Endothelial cell of umbilical vein (primary cell): ENCODE results near the gene MSH6. TPM values are rescaled to one million over a fixed set of nuclear protein-coding genes. Genes with fewer than 3 reads are reported as not detected.

Source experiments
- BruUV-seq: library from RNA; stranded (reverse); fragments of 400-500 nt; replicated peaks from 2 replicates; lab custom pipeline; 2021; lab: Mats Ljungman, UMichigan
- CTCF ChIA-PET: fragments of 300-600, 350-600 bp; sonication (Branson Sonifier 250); formaldehyde crosslinking; loops from one replicate; lab custom pipeline; 2021; ENCODE audit warnings: antibody characterized with exemption, inconsistent platforms; lab: Charles Lee
- POLR2A ChIA-PET: fragments of 300-600, 350-600 bp; sonication (Branson Sonifier 250); formaldehyde crosslinking; loops from one replicate; lab custom pipeline; 2021; ENCODE audit warnings: antibody characterized with exemption, inconsistent platforms; lab: Charles Lee
- DNase-seq: peaks from one replicate; pipeline ENCODE4 v3.0.0-alpha.2; 2011; ENCODE audit warnings: low read depth, low spot score
- FAIRE-seq: peaks from 2 replicates; lab custom pipeline; 2011; peaks lifted over from hg19 to GRCh38; lab: Jason Lieb, UNC
- H2AFZ ChIP-seq: 2 replicates; pipeline ENCODE4 v1.6.0; 2012; ENCODE audit warnings: low read depth, low read length, control low read depth, inconsistent platforms
- H3K27ac ChIP-seq: 2 replicates; pipeline ENCODE4 v1.5.1; 2011; ENCODE audit warnings: low read depth, mild to moderate bottlenecking, control low read depth, low read length, moderate library complexity; ENCODE audit not compliant: insufficient read depth
- H3K27me3 ChIP-seq, 2 experiments: 2 replicates each; pipeline versions ENCODE4 v1.6.0 to v1.6.1; 2011; ENCODE audit warnings: low read length in 2 of 2, mixed read lengths in 1 of 2; ENCODE audit not compliant: control insufficient read depth in 2 of 2, insufficient read depth in 2 of 2
- H3K36me3 ChIP-seq, 2 experiments: 2 replicates in 1 of 2; 3 replicates in 1 of 2; pipeline ENCODE4 v1.5.1; 2011; ENCODE audit warnings: low read length in 2 of 2, mild to moderate bottlenecking in 1 of 2, moderate library complexity in 1 of 2; ENCODE audit not compliant: control insufficient read depth in 2 of 2, insufficient read depth in 2 of 2; ENCODE audit errors: extremely low read depth in 1 of 2
- H3K4me1 ChIP-seq: 3 replicates; pipeline ENCODE4 v1.5.1; 2011; ENCODE audit warnings: mild to moderate bottlenecking, low read length; ENCODE audit not compliant: control insufficient read depth, insufficient read depth; ENCODE audit errors: extremely low read depth
- H3K4me2 ChIP-seq: 2 replicates; pipeline ENCODE4 v1.6.1; 2011; ENCODE audit warnings: low read length, control low read depth, mixed read lengths; ENCODE audit not compliant: insufficient read depth
- H3K4me3 ChIP-seq, 3 experiments: fragments of 200-600 bp in 1 of 3; sonication (generic), shearing (Covaris generic) in 1 of 3; replicated peaks in 1 of 3; 2 replicates each; pipeline ENCODE4 v1.5.1; 2011 to 2016; ENCODE audit warnings: control low read depth in 3 of 3, low read length in 3 of 3, mild to moderate bottlenecking in 2 of 3, inconsistent platforms in 1 of 3, low read depth in 1 of 3, moderate library complexity in 1 of 3; ENCODE audit not compliant: insufficient read depth in 1 of 3
- H3K79me2 ChIP-seq: 2 replicates; pipeline ENCODE4 v1.6.0; 2012; ENCODE audit warnings: low read length, inconsistent platforms; ENCODE audit not compliant: control insufficient read depth, insufficient read depth
- H3K9ac ChIP-seq: replicated peaks from 2 replicates; pipeline ENCODE3; 2011; ENCODE audit warnings: low read length, control low read depth; ENCODE audit not compliant: insufficient read depth; ENCODE audit errors: extremely low read depth
- H3K9me1 ChIP-seq: replicated peaks from 3 replicates; pipeline ENCODE4 v1.6.0; 2011; ENCODE audit warnings: mild to moderate bottlenecking, low read length; ENCODE audit not compliant: control insufficient read depth, insufficient read depth; ENCODE audit errors: extremely low read depth
- H3K9me3 ChIP-seq: replicated peaks from 2 replicates; pipeline ENCODE4 v1.5.1; 2012; ENCODE audit warnings: low read length, inconsistent platforms; ENCODE audit not compliant: control insufficient read depth, insufficient read depth
- H4K20me1 ChIP-seq: replicated peaks from 2 replicates; pipeline ENCODE3; 2011; ENCODE audit warnings: mild to moderate bottlenecking, low read length; ENCODE audit not compliant: control insufficient read depth, insufficient read depth; ENCODE audit errors: extremely low read depth
- EZH2 ChIP-seq: IDR thresholded peaks from 2 replicates; pipeline ENCODE4 v1.6.1; 2012; ENCODE audit warnings: borderline replicate concordance, low read depth, mild to moderate bottlenecking, moderate library complexity, low read length, inconsistent platforms; ENCODE audit not compliant: severe bottlenecking
- FOS ChIP-seq: IDR thresholded peaks from 2 replicates; pipeline ENCODE4 v1.6.1; 2011; ENCODE audit warnings: mild to moderate bottlenecking, low read length, moderate library complexity, borderline replicate concordance; ENCODE audit not compliant: insufficient read depth
- GATA2 ChIP-seq: IDR thresholded peaks from 2 replicates; pipeline ENCODE4 v1.7.0; 2011; ENCODE audit warnings: low read depth, mild to moderate bottlenecking, moderate library complexity, mixed read lengths, low read length; ENCODE audit not compliant: insufficient read length, insufficient read depth
- JUN ChIP-seq: IDR thresholded peaks from 2 replicates; pipeline ENCODE4 v1.6.1; 2011; ENCODE audit warnings: borderline replicate concordance, low read depth; ENCODE audit not compliant: insufficient read length, insufficient read depth
- MYC ChIP-seq: IDR thresholded peaks from one replicate; pipeline ENCODE4 v1.6.1; 2011; ENCODE audit warnings: mild to moderate bottlenecking, low read depth, low read length
- POLR2A ChIP-seq: IDR thresholded peaks from 2 replicates; pipeline ENCODE4 v1.6.1; 2012; ENCODE audit warnings: low read depth, mild to moderate bottlenecking, control low read depth, low read length
- POLR2AphosphoS5 ChIP-seq: IDR thresholded peaks from 2 replicates; pipeline ENCODE4 v1.6.1; 2012; ENCODE audit warnings: low read depth, mild to moderate bottlenecking, control low read depth, low read length, moderate library complexity; ENCODE audit not compliant: insufficient read depth
- dilution Hi-C: fragments of 300-500 bp; cut with MboI; formaldehyde crosslinking; loops from one replicate; pipeline ENCODE4 v1.15.0; 2019; ENCODE audit warnings: low sequenced_read_pairs; ENCODE audit not compliant: extremely low pct_ligation_motif_present
- intact Hi-C: fragments of 100-400 bp; cut with micrococcal nuclease; formaldehyde crosslinking; loops from one replicate; pipeline ENCODE4 v1.10.0; 2022
- polyA plus RNA-seq, 4 experiments: library from polyadenylated mRNA; depleted of rRNA in 3 of 4; stranded (reverse) in 3 of 4; unstranded in 1 of 4; fragments of >200 nt; gene quantifications; 2 replicates each; pipeline versions ENCODE4 v1.2.1 to v1.2.3, GENCODE V29; 2011 to 2012; ENCODE audit warnings: missing spikeins in 1 of 4
- total RNA-seq: library from RNA; stranded (reverse); gene quantifications from 2 replicates; pipeline ENCODE4 v1.2.3, GENCODE V29; 2021
- TF ChIP-seq, protein P1 (sequence below), 2 donors: IDR thresholded peaks; 1 replicate in 1 of 2; 2 replicates in 1 of 2; pipeline ENCODE4 v1.5.1; 2011; ENCODE audit warnings: low read length in 2 of 2, mild to moderate bottlenecking in 2 of 2, moderate library complexity in 2 of 2, control low read depth in 1 of 2, inconsistent platforms in 1 of 2, low read depth in 1 of 2; ENCODE audit not compliant: insufficient read depth in 1 of 2; ENCODE audit errors: extremely low read depth in 1 of 2
- TF ChIP-seq, protein P2 (sequence below): IDR thresholded peaks from 2 replicates; pipeline ENCODE4 v1.6.1; 2011; ENCODE audit not compliant: insufficient read depth, insufficient read length

The MSH6 gene
- total and polyA plus RNA-seq, 2 donors (not counting 3 experiments of a cell fraction or from before 2014, with no cell fraction given), result 11.9 to 74.0 TPM

DNA sequence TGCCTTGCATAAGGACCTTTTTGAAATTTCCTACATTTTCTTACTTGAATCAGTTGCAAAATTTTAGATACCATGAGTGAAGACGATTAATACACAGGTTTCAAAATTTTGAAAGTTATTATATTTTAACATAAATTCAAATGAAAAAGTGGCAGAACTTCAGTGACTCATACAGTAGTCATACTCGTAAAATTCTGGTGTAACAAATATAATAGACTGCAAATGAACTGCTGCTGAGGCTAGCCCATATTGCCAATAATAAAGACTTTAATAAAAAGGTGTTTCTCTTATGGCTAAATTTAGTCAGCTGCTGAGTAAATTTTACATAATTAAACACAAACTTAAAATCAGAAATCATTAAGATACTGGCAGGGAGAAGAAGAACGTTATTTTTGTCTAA lies 36.9 kb downstream of the MSH6 start:
- ChIA-PET CTCF (no interaction called here), POLR2A (no interaction called here)
- no peak for DNase-seq
- H3K4me1 ChIP-seq, result no peaks in the 10 kb centered on the region
- TF ChIP-seq EZH2 (no peak), FOS (peak; percentile 60)
- H3K9me1 ChIP-seq, result no peaks in the 10 kb centered on the region
- no peak overlapping the region for H3K9ac ChIP-seq
- H3K27me3 ChIP-seq, result no peaks in the 10 kb centered on the region
- H4K20me1 ChIP-seq, result no peaks in the 10 kb centered on the region
- no peak overlapping the region for H3K27ac ChIP-seq
- no peaks in the 10 kb centered on the region for H3K79me2 ChIP-seq
- no peak overlapping the region for H3K4me2 ChIP-seq
- dilution Hi-C loops (no loop called here), intact Hi-C loops (no loop called here)
- BruUV-seq, result no TSS peak
- no peak for FAIRE-seq
- no peak overlapping the region for H3K4me3 ChIP-seq
- no peaks in the 10 kb centered on the region for H3K9me3 ChIP-seq
- peaks cover 20% of the 10 kb centered on the region in 2 experiments for H3K36me3 ChIP-seq
- H2AFZ ChIP-seq, result no peak overlapping the region

DNA sequence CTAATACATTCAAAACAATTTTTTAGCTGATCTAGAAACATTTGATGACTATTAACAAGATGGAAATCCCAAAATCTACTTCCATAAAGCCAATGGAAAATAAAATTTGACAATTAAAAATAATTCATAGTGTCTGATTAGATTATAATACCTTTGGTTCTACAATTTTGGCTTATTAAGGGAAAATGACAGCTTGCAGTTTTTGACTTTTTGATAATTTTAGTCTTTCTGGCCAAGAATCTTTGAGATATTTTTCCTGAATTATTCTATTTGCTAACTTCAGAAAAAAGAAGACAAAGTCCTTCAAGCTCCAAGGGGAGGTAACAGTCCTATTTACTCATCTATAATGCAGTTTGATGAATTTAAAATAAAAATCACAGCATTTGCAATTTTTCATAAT lies 39.6 kb downstream of the MSH6 start:
- Histone ChIP-seq H3K36me3 (peaks cover 13 to 20% of the 10 kb centered on the region in 2 experiments), H3K4me2 (no peak overlapping the region), H3K9me3 (no peaks in the 10 kb centered on the region), H3K4me1 (no peaks in the 10 kb centered on the region), H3K27ac (no peak overlapping the region), H4K20me1 (no peaks in the 10 kb centered on the region), H3K9me1 (no peaks in the 10 kb centered on the region), H3K79me2 (no peaks in the 10 kb centered on the region), H3K9ac (no peak overlapping the region), H3K27me3 (no peaks in the 10 kb centered on the region), H2AFZ (no peak overlapping the region), H3K4me3 (no peak overlapping the region)
- dilution Hi-C loops (no loop called here), intact Hi-C loops (no loop called here)
- ChIA-PET CTCF (interaction anchor here (1.2 to 1.5 kb wide), 3 partner anchors 8 to 284 kb away, joined by 3 to 4 read pairs (median 4); no protein-coding TSS in a partner anchor), POLR2A (no interaction called here)
- TF ChIP-seq, protein P1, sequence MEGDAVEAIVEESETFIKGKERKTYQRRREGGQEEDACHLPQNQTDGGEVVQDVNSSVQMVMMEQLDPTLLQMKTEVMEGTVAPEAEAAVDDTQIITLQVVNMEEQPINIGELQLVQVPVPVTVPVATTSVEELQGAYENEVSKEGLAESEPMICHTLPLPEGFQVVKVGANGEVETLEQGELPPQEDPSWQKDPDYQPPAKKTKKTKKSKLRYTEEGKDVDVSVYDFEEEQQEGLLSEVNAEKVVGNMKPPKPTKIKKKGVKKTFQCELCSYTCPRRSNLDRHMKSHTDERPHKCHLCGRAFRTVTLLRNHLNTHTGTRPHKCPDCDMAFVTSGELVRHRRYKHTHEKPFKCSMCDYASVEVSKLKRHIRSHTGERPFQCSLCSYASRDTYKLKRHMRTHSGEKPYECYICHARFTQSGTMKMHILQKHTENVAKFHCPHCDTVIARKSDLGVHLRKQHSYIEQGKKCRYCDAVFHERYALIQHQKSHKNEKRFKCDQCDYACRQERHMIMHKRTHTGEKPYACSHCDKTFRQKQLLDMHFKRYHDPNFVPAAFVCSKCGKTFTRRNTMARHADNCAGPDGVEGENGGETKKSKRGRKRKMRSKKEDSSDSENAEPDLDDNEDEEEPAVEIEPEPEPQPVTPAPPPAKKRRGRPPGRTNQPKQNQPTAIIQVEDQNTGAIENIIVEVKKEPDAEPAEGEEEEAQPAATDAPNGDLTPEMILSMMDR (IDR thresholded peaks at IDR 0.05; ENCODE audit: extremely low read depth in 1 of 2, insufficient read depth in 1 of 2, low read depth in 1 of 2, low read length in 2 of 2), result no peak
- TF ChIP-seq POLR2AphosphoS5, result no peak
- TF ChIP-seq POLR2A, result no peak
- TF ChIP-seq EZH2, result no peak
- no peak for TF ChIP-seq FOS
- TF ChIP-seq JUN, result no peak
- TF ChIP-seq GATA2, result no peak
- TF ChIP-seq, protein P2, sequence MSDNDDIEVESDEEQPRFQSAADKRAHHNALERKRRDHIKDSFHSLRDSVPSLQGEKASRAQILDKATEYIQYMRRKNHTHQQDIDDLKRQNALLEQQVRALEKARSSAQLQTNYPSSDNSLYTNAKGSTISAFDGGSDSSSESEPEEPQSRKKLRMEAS, result no peak
- no peak for TF ChIP-seq MYC
- DNase-seq (no peak), FAIRE-seq (no peak)
- no TSS peak for BruUV-seq
